A549 (cell line): Measurements from ENCODE around the gene ZBTB14. TPM values are rescaled to one million over a fixed set of nuclear protein-coding genes. Genes with fewer than 3 reads are reported as not detected.
A peak's percentile ranks its signal among the peaks of the same experiment; 100 is the strongest.

Experiments
- ATAC-seq, 2 experiments: fragments of 200-7000 bp in 1 of 2; fragments of >200 bp in 1 of 2; cut with Nextera tagmentation in 1 of 2; cut with Tn5 transposase in 1 of 2; 3 replicates each; pipeline versions ENCODE4 v1.8.0 to v1.9.1; 2018 to 2020; ENCODE audit warnings: mild to moderate bottlenecking in 1 of 2, moderate library complexity in 1 of 2
- CTCF ChIA-PET: fragments of 300-600 bp; sonication (Branson Sonifier 250); formaldehyde crosslinking; extraction: SDS; loops from one replicate; lab custom pipeline; 2021; ENCODE audit warnings: antibody characterized with exemption, inconsistent platforms; lab: Yijun Ruan, JAX
- POLR2A ChIA-PET: fragments of 350-600 bp; formaldehyde crosslinking; extraction: SDS; loops from one replicate; lab custom pipeline; 2021; ENCODE audit warnings: antibody characterized with exemption, inconsistent platforms; lab: Yijun Ruan, JAX
- DNase-seq, 2 experiments: peaks; one replicate each; pipeline versions ENCODE4 v3.0.0 to v3.0.0-alpha.2; 2011 to 2016; ENCODE audit warnings: low read depth in 1 of 2, low spot score in 1 of 2
- FAIRE-seq: peaks from 2 replicates; lab custom pipeline; 2011; peaks lifted over from hg19 to GRCh38; lab: Jason Lieb, UNC
- H3K27ac ChIP-seq, 2 experiments: fragments of >200 bp; sonication (Bioruptor Twin); formaldehyde crosslinking; 3 replicates each; pipeline ENCODE4 v1.5.1; 2016 to 2017
- H3K4me1 ChIP-seq: fragments of >200 bp; sonication (Bioruptor Twin); formaldehyde crosslinking; 3 replicates; pipeline ENCODE4 v1.6.1; 2016
- H3K4me2 ChIP-seq: fragments of >200 bp; sonication (Bioruptor Twin); formaldehyde crosslinking; 3 replicates; pipeline ENCODE4 v1.6.1; 2016
- H3K4me3 ChIP-seq: fragments of >200 bp; sonication (Bioruptor Twin); formaldehyde crosslinking; 3 replicates; pipeline ENCODE4 v1.5.1; 2016
- H3K9me3 ChIP-seq: fragments of >200 bp; sonication (Bioruptor Twin); formaldehyde crosslinking; 3 replicates; pipeline ENCODE4 v1.6.1; 2016
- CBX2 ChIP-seq: fragments of 200-600 bp; sonication (generic); IDR thresholded peaks from 2 replicates; pipeline ENCODE4 v1.6.1; 2016; ENCODE audit warnings: low read depth, mild to moderate bottlenecking, borderline replicate concordance
- CBX8 ChIP-seq: fragments of 200-600 bp; sonication (generic); IDR thresholded peaks from 2 replicates; pipeline ENCODE4 v1.6.1; 2016
- CHD2 ChIP-seq: fragments of 150-350 bp; IDR thresholded peaks from 2 replicates; pipeline ENCODE4 v1.6.1; 2014; ENCODE audit warnings: low read length; ENCODE audit not compliant: partially characterized antibody
- CHD4 ChIP-seq: fragments of 200-600 bp; sonication (generic); IDR thresholded peaks from 2 replicates; pipeline ENCODE4 v1.6.1; 2016; ENCODE audit warnings: antibody characterized with exemption, mild to moderate bottlenecking, borderline replicate concordance
- ELK1 ChIP-seq: fragments of 150-350 bp; IDR thresholded peaks from 2 replicates; pipeline ENCODE4 v1.6.1; 2014; ENCODE audit warnings: low read depth, mild to moderate bottlenecking, low read length
- FOSB ChIP-seq: fragments of 250-450 bp; sonication (Bioruptor Pico); IDR thresholded peaks from 2 replicates; pipeline ENCODE4 v1.5.0; 2020; ENCODE audit warnings: mild to moderate bottlenecking, moderate library complexity
- FOSL2 ChIP-seq, 2 experiments: fragments of 450-650 bp in 1 of 2; fragments of >200 bp in 1 of 2; sonication (Bioruptor Twin) in 1 of 2; formaldehyde crosslinking; IDR thresholded peaks; 2 replicates each; pipeline versions ENCODE4 v1.5.0 to v1.6.1; 2016 to 2020; ENCODE audit warnings: mild to moderate bottlenecking in 1 of 2, moderate library complexity in 1 of 2
- FOXS1 ChIP-seq: fragments of 250-450 bp; sonication (Bioruptor Pico); IDR thresholded peaks from 2 replicates; pipeline ENCODE4 v1.5.0; 2020; ENCODE audit warnings: mild to moderate bottlenecking, moderate library complexity
- HOXB13 ChIP-seq: fragments of 250-450 bp; sonication (Bioruptor Pico); IDR thresholded peaks from 2 replicates; pipeline ENCODE4 v1.5.0; 2020; ENCODE audit warnings: low read depth, mild to moderate bottlenecking, moderate library complexity
- MYC ChIP-seq: IDR thresholded peaks from 2 replicates; pipeline ENCODE4 v1.6.1; 2012; ENCODE audit warnings: mild to moderate bottlenecking, inconsistent platforms, low read length, improper control_type of control experiment, borderline replicate concordance
- NFE2L2 ChIP-seq: fragments of 150-350 bp; conservative IDR thresholded peaks from 2 replicates; pipeline ENCODE4 v1.6.1; 2014; ENCODE audit warnings: low read length
- NR3C1 ChIP-seq: fragments of >200 bp; sonication (Bioruptor Twin); formaldehyde crosslinking; IDR thresholded peaks from 3 replicates; pipeline ENCODE4 v1.6.1; 2017
- RARB ChIP-seq: fragments of 250-450 bp; sonication (Bioruptor Pico); IDR thresholded peaks from 2 replicates; pipeline ENCODE4 v1.8.0; 2021; ENCODE audit warnings: mild to moderate bottlenecking, moderate library complexity
- RCOR1 ChIP-seq: fragments of 150-350 bp; IDR thresholded peaks from 2 replicates; pipeline ENCODE4 v1.6.1; 2014; ENCODE audit warnings: antibody characterized with exemption, low read length, low read depth
- TFCP2L1 ChIP-seq: fragments of 250-450 bp; sonication (Bioruptor Pico); IDR thresholded peaks from 2 replicates; pipeline ENCODE4 v1.5.0; 2021; ENCODE audit warnings: mild to moderate bottlenecking
- ZC3H11A ChIP-seq: fragments of 450-650 bp; IDR thresholded peaks from 2 replicates; pipeline ENCODE4 v1.6.1; 2014; ENCODE audit warnings: antibody characterized with exemption, mild to moderate bottlenecking
- ZFP36 ChIP-seq: fragments of 450-650 bp; IDR thresholded peaks from 2 replicates; pipeline ENCODE4 v1.6.1; 2014; ENCODE audit warnings: borderline replicate concordance; ENCODE audit not compliant: partially characterized antibody
- ZNF302 ChIP-seq: fragments of 250-450 bp; sonication (Bioruptor Pico); IDR thresholded peaks from 2 replicates; pipeline ENCODE4 v1.9.0; 2021; ENCODE audit warnings: inconsistent platforms, mild to moderate bottlenecking, moderate library complexity
- WGBS: methylation state at CpG from one replicate; pipeline ENCODE4 v1.1.6; 2017; ENCODE audit errors: missing lambda C conversion rate; 5-methylcytosine and 5-hydroxymethylcytosine counted together
- polyA plus RNA-seq, 4 experiments: library from polyadenylated mRNA; depleted of rRNA in 3 of 4; stranded (reverse); fragments of >200 nt; fragmentation: RNase III in 1 of 4; extraction: RNeasy Plus Mini Kit Qiagen cat#74134 plus additional on column Dnase treatment in 1 of 4; gene quantifications; 2 replicates in 3 of 4; 3 replicates in 1 of 4; pipeline ENCODE4 v1.2.3, GENCODE V29; 2011 to 2017
- TF ChIP-seq, protein P1 (sequence below): fragments of 250-450 bp; sonication (Bioruptor Pico); IDR thresholded peaks from 2 replicates; pipeline ENCODE4 v1.5.0; 2021; ENCODE audit warnings: mild to moderate bottlenecking, moderate library complexity, borderline replicate concordance
- TF ChIP-seq, protein P2 (sequence below): fragments of >200 bp; sonication (Bioruptor Twin); formaldehyde crosslinking; IDR thresholded peaks from 3 replicates; pipeline ENCODE4 v1.5.1; 2016
- TF ChIP-seq, protein P3 (sequence below): fragments of 200-600 bp; sonication (generic); IDR thresholded peaks from 2 replicates; pipeline ENCODE4 v1.6.1; 2016; ENCODE audit warnings: antibody characterized with exemption, mild to moderate bottlenecking, moderate library complexity

Gene ZBTB14
- polyA plus RNA-seq, 2 of the 4 experiments (the other 2 are of a cell fraction) = 7.1 to 23.4 TPM

- H3K4me3 ChIP-seq = no peak overlapping the region
- ATAC-seq = no peak
- ChIA-PET CTCF (no interaction called here), POLR2A (no interaction called here)
- H3K27ac ChIP-seq = no peak overlapping the region
- WGBS = 41% methylated on average over 5 of the region's 5 CpGs
- no peak for FAIRE-seq
- no peak for TF ChIP-seq ZFP36
- no peak for TF ChIP-seq ZC3H11A
- no peak for TF ChIP-seq CHD4
- TF ChIP-seq ZNF302 (CRISPR knock-in tag) = no peak
- TF ChIP-seq TFCP2L1 (CRISPR knock-in tag) = no peak
- TF ChIP-seq NR3C1 = no peak
- TF ChIP-seq FOXS1 (CRISPR knock-in tag) = no peak
- TF ChIP-seq RARB (CRISPR knock-in tag) = no peak
- TF ChIP-seq ELK1 = no peak
- TF ChIP-seq NFE2L2 = no peak
- TF ChIP-seq HOXB13 (CRISPR knock-in tag) = no peak
- TF ChIP-seq CHD2 = no peak
- TF ChIP-seq CBX8 = no peak
- no peak for TF ChIP-seq CBX2
- H3K4me2 ChIP-seq = peak overlapping the region; percentile 37; the same call in 2 of the 3 replicates
- H3K9me3 ChIP-seq = no peaks in the 10 kb centered on the region
- no peak for DNase-seq
- no peaks in the 10 kb centered on the region for H3K4me1 ChIP-seq
These were observed 14.5 kb upstream of the ZBTB14 start for GRCh38 chr18:5309888-5310470.

- Histone ChIP-seq H3K27ac (no peak overlapping the region), H3K9me3 (no peaks in the 10 kb centered on the region), H3K4me3 (no peak overlapping the region), H3K4me2 (no peak overlapping the region), H3K4me1 (no peaks in the 10 kb centered on the region)
- CTCF ChIA-PET = interaction anchor here (1.3 kb wide), 1 partner anchor 12 kb away, joined by 4 read pairs; no protein-coding TSS in a partner anchor
- DNase-seq (no peak), ATAC-seq (no peak), FAIRE-seq (no peak)
- POLR2A ChIA-PET = no interaction called here
- 19% methylated on average over 2 of the region's 2 CpGs for WGBS
- TF ChIP-seq, protein P1, sequence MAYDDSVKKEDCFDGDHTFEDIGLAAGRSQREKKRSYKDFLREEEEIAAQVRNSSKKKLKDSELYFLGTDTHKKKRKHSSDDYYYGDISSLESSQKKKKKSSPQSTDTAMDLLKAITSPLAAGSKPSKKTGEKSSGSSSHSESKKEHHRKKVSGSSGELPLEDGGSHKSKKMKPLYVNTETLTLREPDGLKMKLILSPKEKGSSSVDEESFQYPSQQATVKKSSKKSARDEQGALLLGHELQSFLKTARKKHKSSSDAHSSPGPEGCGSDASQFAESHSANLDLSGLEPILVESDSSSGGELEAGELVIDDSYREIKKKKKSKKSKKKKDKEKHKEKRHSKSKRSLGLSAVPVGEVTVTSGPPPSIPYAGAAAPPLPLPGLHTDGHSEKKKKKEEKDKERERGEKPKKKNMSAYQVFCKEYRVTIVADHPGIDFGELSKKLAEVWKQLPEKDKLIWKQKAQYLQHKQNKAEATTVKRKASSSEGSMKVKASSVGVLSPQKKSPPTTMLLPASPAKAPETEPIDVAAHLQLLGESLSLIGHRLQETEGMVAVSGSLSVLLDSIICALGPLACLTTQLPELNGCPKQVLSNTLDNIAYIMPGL (CRISPR knock-in tag) = no peak
- TF ChIP-seq, protein P2, sequence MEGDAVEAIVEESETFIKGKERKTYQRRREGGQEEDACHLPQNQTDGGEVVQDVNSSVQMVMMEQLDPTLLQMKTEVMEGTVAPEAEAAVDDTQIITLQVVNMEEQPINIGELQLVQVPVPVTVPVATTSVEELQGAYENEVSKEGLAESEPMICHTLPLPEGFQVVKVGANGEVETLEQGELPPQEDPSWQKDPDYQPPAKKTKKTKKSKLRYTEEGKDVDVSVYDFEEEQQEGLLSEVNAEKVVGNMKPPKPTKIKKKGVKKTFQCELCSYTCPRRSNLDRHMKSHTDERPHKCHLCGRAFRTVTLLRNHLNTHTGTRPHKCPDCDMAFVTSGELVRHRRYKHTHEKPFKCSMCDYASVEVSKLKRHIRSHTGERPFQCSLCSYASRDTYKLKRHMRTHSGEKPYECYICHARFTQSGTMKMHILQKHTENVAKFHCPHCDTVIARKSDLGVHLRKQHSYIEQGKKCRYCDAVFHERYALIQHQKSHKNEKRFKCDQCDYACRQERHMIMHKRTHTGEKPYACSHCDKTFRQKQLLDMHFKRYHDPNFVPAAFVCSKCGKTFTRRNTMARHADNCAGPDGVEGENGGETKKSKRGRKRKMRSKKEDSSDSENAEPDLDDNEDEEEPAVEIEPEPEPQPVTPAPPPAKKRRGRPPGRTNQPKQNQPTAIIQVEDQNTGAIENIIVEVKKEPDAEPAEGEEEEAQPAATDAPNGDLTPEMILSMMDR = no peak
- TF ChIP-seq, protein P3, sequence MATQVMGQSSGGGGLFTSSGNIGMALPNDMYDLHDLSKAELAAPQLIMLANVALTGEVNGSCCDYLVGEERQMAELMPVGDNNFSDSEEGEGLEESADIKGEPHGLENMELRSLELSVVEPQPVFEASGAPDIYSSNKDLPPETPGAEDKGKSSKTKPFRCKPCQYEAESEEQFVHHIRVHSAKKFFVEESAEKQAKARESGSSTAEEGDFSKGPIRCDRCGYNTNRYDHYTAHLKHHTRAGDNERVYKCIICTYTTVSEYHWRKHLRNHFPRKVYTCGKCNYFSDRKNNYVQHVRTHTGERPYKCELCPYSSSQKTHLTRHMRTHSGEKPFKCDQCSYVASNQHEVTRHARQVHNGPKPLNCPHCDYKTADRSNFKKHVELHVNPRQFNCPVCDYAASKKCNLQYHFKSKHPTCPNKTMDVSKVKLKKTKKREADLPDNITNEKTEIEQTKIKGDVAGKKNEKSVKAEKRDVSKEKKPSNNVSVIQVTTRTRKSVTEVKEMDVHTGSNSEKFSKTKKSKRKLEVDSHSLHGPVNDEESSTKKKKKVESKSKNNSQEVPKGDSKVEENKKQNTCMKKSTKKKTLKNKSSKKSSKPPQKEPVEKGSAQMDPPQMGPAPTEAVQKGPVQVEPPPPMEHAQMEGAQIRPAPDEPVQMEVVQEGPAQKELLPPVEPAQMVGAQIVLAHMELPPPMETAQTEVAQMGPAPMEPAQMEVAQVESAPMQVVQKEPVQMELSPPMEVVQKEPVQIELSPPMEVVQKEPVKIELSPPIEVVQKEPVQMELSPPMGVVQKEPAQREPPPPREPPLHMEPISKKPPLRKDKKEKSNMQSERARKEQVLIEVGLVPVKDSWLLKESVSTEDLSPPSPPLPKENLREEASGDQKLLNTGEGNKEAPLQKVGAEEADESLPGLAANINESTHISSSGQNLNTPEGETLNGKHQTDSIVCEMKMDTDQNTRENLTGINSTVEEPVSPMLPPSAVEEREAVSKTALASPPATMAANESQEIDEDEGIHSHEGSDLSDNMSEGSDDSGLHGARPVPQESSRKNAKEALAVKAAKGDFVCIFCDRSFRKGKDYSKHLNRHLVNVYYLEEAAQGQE = no peak
- no peak for TF ChIP-seq RCOR1
- no peak for TF ChIP-seq FOSB (CRISPR knock-in tag)
- no peak for TF ChIP-seq FOSL2 (IDR thresholded peaks at IDR 0.05)
- no peak for TF ChIP-seq FOSL2 (CRISPR knock-in tag; IDR thresholded peaks at IDR 0.05)
- TF ChIP-seq MYC = no peak
These were observed 10.3 kb upstream of the ZBTB14 start for GRCh38 chr18:5305835-5306234.
